Choroid plexus epithelial cell (primary cell): ENCODE data around the gene PRKCE.

Experiments used
- DNase-seq: peaks from one replicate; pipeline ENCODE4 v3.0.0-alpha.2; 2010; ENCODE audit warnings: low read depth
- H3K4me3 ChIP-seq: 2 replicates; pipeline ENCODE4 v1.5.1; 2011; ENCODE audit warnings: low read depth, mild to moderate bottlenecking, control low read depth, low read length, moderate library complexity
- CTCF ChIP-seq: conservative IDR thresholded peaks from 2 replicates; pipeline ENCODE4 v1.5.1; 2011; ENCODE audit warnings: low read depth, mild to moderate bottlenecking, control low read depth, inconsistent platforms, low read length, moderate library complexity

Gene PRKCE

GRCh38 chr2:45781464-45781811 is 130.0 kb downstream of the PRKCE start:
- TF ChIP-seq CTCF, result no peak
- no peak for DNase-seq
- H3K4me3 ChIP-seq, result no peak overlapping the region

GRCh38 chr2:45782436-45782835 is 131.0 kb downstream of the PRKCE start:
- H3K4me3 ChIP-seq, result no peak overlapping the region
- no peak for DNase-seq
- TF ChIP-seq CTCF, result no peak

GRCh38 chr2:45782986-45783385 is 131.5 kb downstream of the PRKCE start:
- no peak for TF ChIP-seq CTCF

GRCh38 chr2:45786030-45786835 is 134.8 kb downstream of the PRKCE start:
- DNase-seq, result no peak
- H3K4me3 ChIP-seq, result no peak overlapping the region
- no peak for TF ChIP-seq CTCF

More at GRCh38 chr2:45782986-45783385, 131.5 kb downstream of the PRKCE start:
- no peak overlapping the region for H3K4me3 ChIP-seq
- no peak for DNase-seq

GRCh38 chr2:45786836-45787357 is 135.4 kb downstream of the PRKCE start:
- no peak for DNase-seq
- no peak overlapping the region for H3K4me3 ChIP-seq
- no peak for TF ChIP-seq CTCF

GRCh38 chr2:45788401-45788800 is 136.9 kb downstream of the PRKCE start:
- no peak for DNase-seq
- no peak for TF ChIP-seq CTCF
- H3K4me3 ChIP-seq, result no peak overlapping the region

GRCh38 chr2:45789317-45789716 is 137.8 kb downstream of the PRKCE start:
- H3K4me3 ChIP-seq, result no peak overlapping the region
- no peak for DNase-seq
- TF ChIP-seq CTCF, result no peak
